GM21390 (cell line): ENCODE data around the gene UBE2QL1.
A peak's percentile ranks its signal among the peaks of the same experiment; 100 is the strongest.

Source experiments
- ATAC-seq: cut with Tn5 transposase; IDR thresholded peaks from one replicate; pipeline ENCODE4 v1.9.1; 2021; ENCODE audit not compliant: unreplicated experiment

Gene UBE2QL1

GRCh38 chr5:6473284-6473683, 24.6 kb downstream of the UBE2QL1 start:
- ATAC-seq = no peak

DNA sequence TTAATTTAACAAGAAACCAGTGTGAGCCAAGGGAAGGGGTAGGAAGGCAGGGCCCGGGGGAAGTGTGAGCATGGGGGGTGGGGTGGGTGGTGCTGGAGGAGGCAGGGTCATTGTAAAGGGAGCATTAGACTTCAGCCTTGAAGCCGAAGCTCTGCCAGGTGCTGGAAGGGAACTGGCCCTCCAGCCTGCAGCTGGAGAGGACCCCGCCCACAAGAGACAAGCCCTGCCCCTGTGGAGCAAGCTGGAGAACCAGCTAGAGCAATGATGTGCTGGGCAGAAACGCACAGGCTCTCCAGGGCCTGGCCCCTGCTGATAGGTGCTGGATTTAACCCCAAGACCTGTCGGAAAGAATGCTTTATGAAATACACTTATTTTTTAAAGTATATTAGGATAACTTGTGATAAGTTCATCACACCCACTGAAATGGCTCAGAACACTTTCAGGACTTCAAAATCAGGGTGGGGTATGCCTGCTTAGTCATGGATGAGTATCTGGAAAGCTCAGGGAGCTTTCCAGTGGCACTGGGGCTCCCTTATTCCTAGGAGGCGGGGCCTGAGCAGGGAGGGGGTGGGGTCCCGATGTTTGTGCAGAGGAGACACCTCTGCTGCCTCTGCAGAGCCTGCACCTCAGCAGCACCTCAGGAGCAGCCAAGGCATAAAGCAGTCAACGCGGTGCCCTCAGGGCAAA, 27.1 kb downstream of the UBE2QL1 start:
- no peak for ATAC-seq

- ATAC-seq = no peak
Observed at GRCh38 chr5:6476313-6476661, 27.6 kb downstream of the UBE2QL1 start.

DNA sequence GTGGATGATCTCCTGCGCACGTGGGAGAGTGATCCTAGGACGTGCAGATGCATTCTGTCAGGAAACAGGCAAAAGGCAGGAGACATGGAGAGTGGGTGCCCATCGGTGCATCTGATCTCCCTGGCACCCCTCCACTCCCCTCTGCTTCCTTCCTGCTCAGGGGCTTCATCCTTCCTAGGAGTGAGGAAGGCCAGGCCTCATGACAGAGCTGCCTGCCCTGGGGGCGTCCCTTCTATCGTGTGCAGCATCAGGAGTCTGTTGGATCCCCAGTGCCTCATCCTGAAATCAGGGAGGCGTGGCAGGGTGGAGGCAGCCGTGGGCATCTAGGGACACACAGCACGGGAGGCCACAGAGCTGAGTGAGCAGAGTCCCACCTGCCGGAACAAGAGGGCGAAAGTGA, 30.1 kb downstream of the UBE2QL1 start:
- ATAC-seq = no peak

DNA sequence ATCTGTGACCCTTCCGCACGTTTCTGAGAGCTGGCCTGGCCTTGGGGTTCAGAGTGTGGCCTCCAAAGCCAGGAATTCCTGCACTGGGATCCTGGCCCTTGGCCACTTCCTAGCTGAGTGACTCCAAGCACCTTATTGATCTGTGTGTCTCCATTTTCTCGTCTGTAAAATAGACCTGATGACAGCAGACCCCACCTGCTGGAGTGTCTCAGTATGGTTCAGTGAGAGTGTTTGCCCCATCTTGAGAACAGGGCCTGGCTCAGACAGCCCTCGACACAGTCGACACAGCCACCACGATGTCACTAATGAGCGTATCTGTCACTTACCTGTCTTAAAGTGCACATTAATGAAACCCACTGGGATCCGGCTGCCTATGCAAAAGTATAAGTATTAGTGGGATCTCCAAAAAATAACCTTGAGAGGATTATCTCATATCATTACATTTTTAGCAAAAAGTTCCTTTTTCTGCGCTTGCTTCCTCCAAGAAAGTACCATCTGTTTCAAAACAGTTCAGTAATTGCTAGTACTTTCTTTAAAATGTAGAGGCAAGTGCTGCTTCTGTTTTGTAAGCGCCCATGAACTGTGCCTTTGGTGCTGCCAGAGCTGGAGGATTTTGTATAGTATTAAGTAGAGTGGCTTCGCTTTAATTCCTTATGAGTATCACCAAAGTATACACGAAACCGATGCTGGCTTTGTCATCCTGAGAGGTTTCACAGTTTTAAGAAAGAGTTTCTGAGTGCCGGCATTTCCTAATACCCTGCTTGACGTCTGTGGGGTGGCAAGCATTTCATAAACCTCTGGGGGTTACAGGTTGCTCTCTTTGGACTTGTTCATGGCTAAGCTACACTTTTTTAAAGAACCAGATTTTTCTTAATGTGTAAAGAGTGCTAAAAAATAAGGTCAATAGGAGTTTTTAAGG, 31.7 kb downstream of the UBE2QL1 start:
- peak; percentile 57 for ATAC-seq

GRCh38 chr5:6482735-6483134, 34.1 kb downstream of the UBE2QL1 start:
- ATAC-seq = no peak

- peak; percentile 86 for ATAC-seq
Observed at GRCh38 chr5:6483880-6484382, 35.3 kb downstream of the UBE2QL1 start.

DNA sequence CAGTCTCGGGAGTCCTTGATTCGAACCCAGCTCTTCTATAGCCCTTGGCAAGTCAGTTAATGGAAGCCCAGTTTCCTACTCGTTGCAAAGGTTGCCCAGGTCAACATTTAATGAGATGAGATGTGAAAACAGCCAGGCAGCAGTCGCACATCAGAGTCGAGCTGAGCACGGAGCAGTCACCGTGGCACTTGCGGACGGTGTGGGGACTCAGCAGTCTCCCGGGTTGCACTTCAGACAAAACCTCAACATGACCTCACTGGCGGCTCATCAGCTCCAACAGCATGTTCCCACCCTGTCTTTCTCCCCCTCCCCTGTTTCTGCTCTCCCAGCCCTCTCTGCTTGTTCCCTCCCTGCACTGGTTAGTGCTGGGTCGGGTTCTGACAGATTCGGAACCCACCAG, 35.8 kb downstream of the UBE2QL1 start:
- no peak for ATAC-seq

- no peak for ATAC-seq
Observed at GRCh38 chr5:6484899-6485298, 36.2 kb downstream of the UBE2QL1 start.

GRCh38 chr5:6485441-6485840, 36.8 kb downstream of the UBE2QL1 start:
- ATAC-seq = no peak

- no peak for ATAC-seq
Observed at GRCh38 chr5:6486074-6486473, 37.4 kb downstream of the UBE2QL1 start.

GRCh38 chr5:6487081-6487480, 38.4 kb downstream of the UBE2QL1 start:
- no peak for ATAC-seq

- no peak for ATAC-seq
Observed at GRCh38 chr5:6488021-6488420, 39.4 kb downstream of the UBE2QL1 start.

DNA sequence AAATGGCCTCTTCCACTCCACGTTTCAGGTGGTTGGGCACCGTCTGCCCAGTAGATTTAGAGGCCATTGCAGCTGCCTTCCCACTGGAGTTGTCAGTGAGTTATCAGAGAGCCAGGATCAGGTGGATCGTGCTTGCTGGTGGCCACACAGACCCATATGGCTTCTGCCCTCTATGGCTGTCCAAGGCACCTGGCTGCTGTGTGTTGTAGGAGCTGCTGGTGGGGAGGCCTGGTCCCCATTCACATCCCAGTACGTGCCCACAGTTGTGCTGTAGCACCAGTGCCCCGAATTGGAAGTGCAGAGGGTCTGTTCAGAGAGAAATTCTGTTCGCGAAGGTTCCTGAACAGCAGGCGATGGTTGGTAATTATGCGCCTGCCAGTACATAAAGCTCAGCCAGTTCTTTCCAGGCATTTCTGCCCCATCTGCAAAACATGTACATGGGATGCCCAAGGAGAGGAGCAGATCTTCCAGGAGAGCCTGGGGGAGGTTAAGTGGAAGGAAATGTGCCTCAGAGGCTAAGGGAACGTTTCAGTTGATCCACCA, 41.1 kb downstream of the UBE2QL1 start:
- ATAC-seq = no peak

DNA sequence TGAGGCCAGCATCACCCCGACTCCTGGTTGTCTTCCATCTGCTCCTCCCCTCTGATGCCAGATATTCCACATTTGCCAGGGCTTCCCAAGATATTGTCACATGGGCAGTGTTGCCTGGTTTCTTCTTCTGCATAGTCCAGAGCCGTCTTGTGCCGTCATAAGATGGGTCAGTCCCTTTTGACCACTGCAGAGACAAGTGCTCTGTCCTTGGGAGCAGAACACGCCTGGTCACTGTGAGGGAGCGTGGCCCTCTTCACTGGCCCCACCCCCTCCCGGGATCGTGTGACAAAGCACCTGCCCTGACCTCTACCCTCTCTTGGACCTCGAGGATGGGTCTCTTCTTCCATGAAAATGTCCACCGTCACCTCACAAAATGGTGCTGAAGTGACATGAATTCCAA, 41.6 kb downstream of the UBE2QL1 start:
- no peak for ATAC-seq

DNA sequence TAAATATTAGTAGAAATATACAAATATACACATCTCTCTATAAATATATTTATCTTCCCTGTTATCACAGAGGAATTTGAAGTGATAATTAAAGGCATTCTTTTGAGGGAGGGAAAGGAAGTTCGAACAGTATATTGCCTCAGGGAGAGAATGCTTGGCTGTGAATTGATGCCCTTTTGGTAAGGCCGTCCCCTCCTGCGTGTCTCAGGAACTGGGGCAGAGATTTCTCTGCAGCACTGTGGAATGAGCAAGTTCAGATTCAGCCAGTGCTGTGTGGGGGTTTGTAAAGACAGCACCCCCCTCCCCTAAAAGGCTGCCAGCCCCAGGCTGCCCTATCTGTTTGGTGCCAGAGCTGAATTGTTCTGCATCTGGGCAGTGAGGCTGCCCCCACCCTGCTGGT, 42.0 kb downstream of the UBE2QL1 start:
- ATAC-seq = no peak

DNA sequence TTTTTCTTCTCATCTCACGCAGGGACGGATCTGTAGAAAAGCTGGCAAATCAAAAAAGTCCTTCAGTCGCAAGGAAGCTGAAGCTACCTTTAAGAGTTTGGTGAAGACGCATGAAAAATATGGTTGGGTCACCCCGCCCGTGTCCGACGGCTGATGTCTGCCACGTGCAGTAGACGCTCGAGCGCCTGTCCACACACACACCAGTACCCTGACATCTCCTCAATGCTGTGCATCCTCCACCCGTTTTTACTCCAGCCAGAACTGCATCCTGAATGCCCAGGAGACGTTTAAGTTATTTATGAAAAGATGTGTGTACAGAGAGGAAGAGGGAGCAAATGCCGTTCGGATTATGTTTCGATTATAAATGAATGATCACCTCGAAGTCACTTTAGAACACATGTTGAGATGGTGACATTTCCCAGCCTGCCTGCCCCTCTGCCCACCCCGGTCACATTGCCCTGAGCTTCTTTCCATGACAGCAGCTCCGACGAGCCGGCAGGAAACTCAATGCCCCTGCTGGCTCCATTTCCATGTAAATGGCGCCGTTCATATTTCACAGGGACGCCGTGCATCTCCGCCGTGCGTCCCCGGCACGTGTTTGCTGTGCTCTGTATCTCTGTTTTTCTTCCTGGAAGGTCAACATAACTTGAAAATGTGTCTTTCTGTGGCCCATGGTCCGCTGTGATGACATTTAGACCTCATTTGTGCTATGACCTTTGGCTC, 42.7 kb downstream of the UBE2QL1 start:
- no peak for ATAC-seq

DNA sequence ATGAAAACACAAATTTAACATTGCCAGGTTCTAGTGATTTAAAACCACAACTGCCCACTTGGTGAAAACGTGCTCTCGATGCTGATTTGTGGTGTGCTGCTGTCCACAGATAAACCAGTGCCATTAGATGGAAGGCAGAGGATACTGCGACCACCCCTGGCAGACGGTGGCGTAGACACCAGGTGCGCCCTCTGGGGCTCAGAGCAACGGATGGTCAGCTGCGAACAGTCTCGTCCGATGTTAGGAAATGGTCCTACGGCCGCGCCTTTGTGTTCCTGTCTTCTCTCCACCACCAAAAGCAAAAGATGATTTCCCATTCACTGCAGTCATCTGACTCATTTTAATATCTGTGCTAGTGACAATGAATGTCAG, 43.2 kb downstream of the UBE2QL1 start:
- ATAC-seq = no peak

DNA sequence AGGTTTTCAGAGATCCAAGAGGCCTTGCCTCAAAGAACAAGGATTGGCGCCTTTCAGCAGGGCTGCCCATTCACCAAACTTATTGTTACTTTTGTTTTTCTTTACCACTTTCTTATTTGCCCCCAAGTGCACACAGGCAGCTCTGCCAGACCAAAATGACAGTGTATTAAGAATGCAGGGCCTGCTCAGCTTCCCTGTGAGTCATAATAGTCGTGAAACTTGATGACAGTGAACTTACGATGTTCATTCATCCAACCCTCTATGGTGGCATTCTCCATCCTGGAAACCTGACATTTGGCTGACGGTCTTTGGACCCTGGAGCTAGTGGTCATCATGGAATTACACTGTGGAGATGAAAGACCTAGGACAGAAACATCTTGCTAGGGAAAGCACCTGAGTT, 44.3 kb downstream of the UBE2QL1 start:
- no peak for ATAC-seq

GRCh38 chr5:6493681-6494454, 45.2 kb downstream of the UBE2QL1 start:
- no peak for ATAC-seq

GRCh38 chr5:6494939-6495338, 46.3 kb downstream of the UBE2QL1 start:
- ATAC-seq = no peak
